DOHH2 (cell line): ENCODE measurements around the gene FBXO7.

Experiments
- CTCF ChIP-seq: fragments of 200-600 bp; sonication (generic); IDR thresholded peaks from one replicate; pipeline ENCODE4 v1.5.1; 2014; ENCODE audit warnings: antibody characterized with exemption, mild to moderate bottlenecking, low read depth, low read length; ENCODE audit not compliant: poor library complexity, severe bottlenecking
- EZH2phosphoT487 ChIP-seq: fragments of 200-600 bp; sonication (generic); IDR thresholded peaks from 2 replicates; pipeline ENCODE4 v1.6.1; 2017; ENCODE audit warnings: borderline replicate concordance, mild to moderate bottlenecking, antibody characterized with exemption, low read length, moderate library complexity, mixed read lengths

- TF ChIP-seq CTCF (peak; percentile 37), EZH2phosphoT487 (no peak)
Measured at GRCh38 chr22:32444068-32444467, 30.5 kb upstream of the FBXO7 start.
